K562 (cell line): ENCODE data around the gene C4orf50.

Source experiments
- EZH2 ChIP-seq: IDR thresholded peaks from 2 replicates; pipeline ENCODE4 v1.6.1; 2012; ENCODE audit warnings: low read depth, mild to moderate bottlenecking, inconsistent platforms, low read length, borderline replicate concordance
- TF ChIP-seq, protein P1 (sequence below): sonication (generic); formaldehyde crosslinking; IDR thresholded peaks from 2 replicates; pipeline ENCODE4 v1.8.1; 2022; ENCODE audit warnings: missing genetic modification reagents

DNA sequence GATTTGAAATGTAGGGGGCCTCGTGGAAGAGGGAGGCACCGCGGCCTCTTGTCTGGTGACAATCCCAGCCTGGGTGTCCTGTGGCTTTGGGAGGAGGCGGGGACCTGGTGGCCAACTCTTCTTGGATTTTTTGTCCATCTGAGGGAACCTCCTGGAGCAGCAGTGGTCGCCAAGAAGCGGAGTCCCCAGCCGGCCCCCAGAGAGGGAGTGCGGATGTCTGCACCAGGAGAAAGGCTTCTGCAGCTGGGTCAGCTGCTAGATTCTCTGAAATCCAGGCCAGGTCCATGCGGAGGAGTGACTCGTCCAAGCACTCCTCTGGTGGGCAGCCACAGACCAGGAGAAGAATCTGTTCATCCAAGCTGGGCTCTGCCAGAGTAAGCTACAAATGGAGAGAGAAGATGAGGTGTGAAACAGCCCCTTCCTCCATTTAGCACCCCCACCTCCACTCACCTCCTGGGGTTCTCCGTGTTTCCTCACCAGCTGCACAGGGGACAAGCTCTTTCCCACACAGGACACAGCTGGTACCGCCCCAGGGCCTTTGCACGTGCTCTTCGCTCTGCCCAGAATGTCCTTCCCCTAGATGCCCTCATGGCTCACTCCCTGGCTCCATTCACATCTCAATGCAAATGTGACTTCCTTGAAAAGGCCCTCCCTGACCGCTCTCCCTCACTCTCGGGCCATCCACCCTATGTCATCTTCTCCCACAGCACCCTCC is 27.6 kb downstream of the C4orf50 start:
- TF ChIP-seq EZH2: no peak
- TF ChIP-seq, protein P1, sequence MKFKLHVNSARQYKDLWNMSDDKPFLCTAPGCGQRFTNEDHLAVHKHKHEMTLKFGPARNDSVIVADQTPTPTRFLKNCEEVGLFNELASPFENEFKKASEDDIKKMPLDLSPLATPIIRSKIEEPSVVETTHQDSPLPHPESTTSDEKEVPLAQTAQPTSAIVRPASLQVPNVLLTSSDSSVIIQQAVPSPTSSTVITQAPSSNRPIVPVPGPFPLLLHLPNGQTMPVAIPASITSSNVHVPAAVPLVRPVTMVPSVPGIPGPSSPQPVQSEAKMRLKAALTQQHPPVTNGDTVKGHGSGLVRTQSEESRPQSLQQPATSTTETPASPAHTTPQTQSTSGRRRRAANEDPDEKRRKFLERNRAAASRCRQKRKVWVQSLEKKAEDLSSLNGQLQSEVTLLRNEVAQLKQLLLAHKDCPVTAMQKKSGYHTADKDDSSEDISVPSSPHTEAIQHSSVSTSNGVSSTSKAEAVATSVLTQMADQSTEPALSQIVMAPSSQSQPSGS (CRISPR knock-in tag): no peak
